Stomach (tissue), 9 donors: ENCODE measurements around the gene ACIN1. TPM values are rescaled to one million over a fixed set of nuclear protein-coding genes. Genes with fewer than 3 reads are reported as not detected.

Source experiments
- DNase-seq, 2 donors: peaks; one replicate each; pipeline versions ENCODE4 v3.0.0 to v3.0.0-alpha.2; 2013 to 2019
- H3K27ac ChIP-seq, 5 donors: fragments of 200-600 bp in 4 of 5; sonication (generic) in 4 of 5; one replicate each; pipeline ENCODE4 v1.5.1; 2013 to 2019; ENCODE audit warnings: mild to moderate bottlenecking in 1 of 5, moderate library complexity in 1 of 5
- H3K27me3 ChIP-seq, 3 donors: fragments of 200-600 bp; sonication (generic); one replicate each; pipeline ENCODE4 v1.5.1; 2017 to 2019; ENCODE audit warnings: mixed run types in 1 of 3
- H3K36me3 ChIP-seq, 4 donors: fragments of 200-600 bp; sonication (generic); 1 replicate in 3 of 4; 2 replicates in 1 of 4; pipeline ENCODE4 v1.5.1; 2016 to 2019
- H3K4me1 ChIP-seq, 4 donors: fragments of 200-600 bp; sonication (generic); one replicate each; pipeline ENCODE4 v1.5.1; 2016 to 2019
- H3K4me3 ChIP-seq, 4 donors: fragments of 200-600 bp; sonication (generic) in 3 of 4; one replicate each; pipeline ENCODE4 v1.5.1; 2016 to 2019; ENCODE audit warnings: mild to moderate bottlenecking in 1 of 4
- H3K9me3 ChIP-seq, 4 donors: fragments of 200-600 bp; sonication (generic); one replicate each; pipeline ENCODE4 v1.5.1; 2016 to 2019
- CTCF ChIP-seq, 7 experiments: fragments of 450-650 bp in 4 of 7; fragments of 200-600 bp in 3 of 7; sonication (generic) in 3 of 7; IDR thresholded peaks; one replicate each; pipeline ENCODE4 v1.5.1; 2016 to 2019; ENCODE audit warnings: antibody characterized with exemption in 7 of 7, control low read depth in 2 of 7, mild to moderate bottlenecking in 1 of 7
- EP300 ChIP-seq: sonication (generic); formaldehyde crosslinking; IDR thresholded peaks from one replicate; pipeline ENCODE4 v1.6.1; 2017; ENCODE audit warnings: antibody characterized with exemption
- POLR2A ChIP-seq, 4 donors: fragments of 450-650 bp; IDR thresholded peaks; one replicate each; pipeline ENCODE4 v1.6.1; 2016; ENCODE audit warnings: antibody characterized with exemption in 4 of 4, control low read depth in 2 of 4, mild to moderate bottlenecking in 1 of 4, moderate library complexity in 1 of 4
- POLR2AphosphoS5 ChIP-seq, 3 donors: sonication (generic); formaldehyde crosslinking; IDR thresholded peaks; one replicate each; pipeline ENCODE4 v1.6.1; 2016; ENCODE audit warnings: antibody characterized with exemption in 3 of 3
- WGBS, 5 donors: extraction: QIAGEN DNeasy Blood & Tissue Kit in 3 of 5; methylation state at CpG; one replicate each; pipeline versions ENCODE4 v1.1.5 to v1.1.7; 2013 to 2018; 5-methylcytosine and 5-hydroxymethylcytosine counted together
- intact Hi-C: fragments of 100-400 bp; cut with DNase I; formaldehyde crosslinking; loops from one replicate; pipeline ENCODE4 v1.15.1; 2023; ENCODE audit warnings: low total_unique reads
- polyA plus RNA-seq, 3 donors: library from polyadenylated mRNA; stranded (reverse); fragments of 200-250 nt; gene quantifications; one replicate each; pipeline ENCODE4 v1.2.3, GENCODE V29; 2013
- total RNA-seq, 5 donors: library from RNA; depleted of rRNA; stranded (reverse); fragments of >200 nt; gene quantifications; one replicate each; pipeline versions ENCODE4 v1.1.0 to v1.2.3, GENCODE V29; 2014 to 2016
- donor health status: healthy with polysubstance abuse.
- donor health status: Bipolar disorder and iron deficiency.
- donor health status: healthy.

ACIN1 gene
- total and polyA plus RNA-seq, 8 donors: 37.1 to 232 (median 117) TPM

DNA sequence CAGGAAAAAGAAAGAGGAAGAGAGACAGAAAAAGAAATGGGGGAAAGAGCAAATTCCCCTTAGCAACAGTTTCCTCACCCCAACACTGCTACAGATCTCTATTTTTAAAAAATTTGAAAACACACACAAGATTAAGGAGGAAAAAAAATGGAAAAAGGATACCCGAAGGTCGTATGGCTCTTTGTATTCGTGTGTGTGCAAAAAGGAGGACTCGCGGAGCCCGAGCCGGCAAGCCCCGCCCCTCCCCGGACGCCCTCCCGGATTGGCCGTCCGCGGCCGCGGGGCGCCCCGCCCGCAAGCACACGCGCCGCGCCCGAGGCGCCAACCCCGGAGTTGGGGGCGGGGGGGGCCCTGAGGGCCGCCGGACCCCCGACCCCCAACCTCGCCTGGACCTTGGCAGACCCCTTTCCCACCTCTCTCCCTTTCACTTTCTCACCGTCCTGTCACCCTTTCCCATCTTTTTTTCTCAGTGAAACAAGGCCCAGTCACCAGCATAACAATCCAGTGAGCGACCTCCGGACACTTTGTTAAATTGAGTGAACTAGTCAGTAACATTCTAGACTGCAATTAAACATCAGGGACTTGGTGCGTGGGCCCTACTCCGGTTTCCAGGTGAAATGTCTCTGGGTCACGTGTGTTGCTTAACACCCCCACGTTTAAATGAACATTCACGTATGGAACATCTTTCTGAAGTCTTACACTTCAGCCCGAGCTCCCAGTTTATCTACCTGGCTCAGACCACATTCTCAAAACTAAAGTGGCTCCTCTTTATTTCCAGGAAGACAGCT lies 84.8 kb downstream of the ACIN1 start, which contains the start of gene C14orf93:
Gene C14orf93, minus strand, starts transcription at position 205 of the 788 bp plus-strand sequence. CDS start 11,120 bp downstream, outside the sequence.
- Histone ChIP-seq H3K27ac (peak within 1 kb of the TSS; percentile 80 to 90 (median 85)), H3K27me3 (no peaks in the 10 kb centered on the region), H3K36me3 (no peaks in the 10 kb centered on the region), H3K4me1 (peaks cover 9 to 36% (median 24%) of the 10 kb centered on the region in 4 donors), H3K4me3 (peak within 1 kb of the TSS; percentile 46 to 67 (median 52)), H3K9me3 (no peaks in the 10 kb centered on the region)
- 1 to 3% (median 2%) methylated on average over 31 to 40 of the region's 40 CpGs for WGBS, 5 donors
- TF ChIP-seq POLR2AphosphoS5 (IDR thresholded peaks at IDR 0.05) (peak in 2 of 3 donors; percentile 12 to 38), CTCF (IDR thresholded peaks at IDR 0.05) (no peak), POLR2A (IDR thresholded peaks at IDR 0.05) (no peak), EP300 (no peak)
- intact Hi-C loops: no loop called here
- peak; percentile 82 to 94 for DNase-seq

DNA sequence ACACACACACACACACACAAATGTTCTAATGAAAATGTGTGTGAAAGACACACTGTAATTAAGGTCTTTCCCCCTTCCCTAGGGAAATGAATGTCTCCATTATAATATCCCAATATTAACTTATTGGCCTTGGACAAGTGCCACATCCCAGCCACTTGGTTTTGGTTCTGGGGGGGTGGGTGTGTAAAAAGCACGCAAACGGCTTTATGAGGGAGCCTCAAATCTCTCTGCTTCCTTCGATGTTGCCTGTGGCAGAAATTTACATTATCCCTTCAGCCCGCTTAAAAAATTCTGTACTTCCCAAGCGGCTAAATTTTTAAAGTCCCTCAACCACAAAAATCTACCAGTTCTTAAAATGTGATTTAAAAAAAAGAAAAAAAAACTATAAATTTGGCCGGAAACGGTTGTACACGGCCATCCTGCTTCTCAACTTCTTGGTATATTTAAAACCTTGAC lies 85.4 kb downstream of the ACIN1 start:
- intact Hi-C loops: no loop called here
- TF ChIP-seq POLR2AphosphoS5 (IDR thresholded peaks at IDR 0.05) (no peak), EP300 (no peak), POLR2A (IDR thresholded peaks at IDR 0.05) (no peak), CTCF (IDR thresholded peaks at IDR 0.05) (no peak)
- Histone ChIP-seq H3K4me1 (peaks cover 9 to 36% (median 24%) of the 10 kb centered on the region in 4 donors), H3K4me3 (peak overlapping the region; percentile 46 to 67 (median 52)), H3K27ac (peak overlapping the region in 4 of 5 donors; percentile 80 to 90 (median 86)), H3K36me3 (no peaks in the 10 kb centered on the region), H3K9me3 (no peaks in the 10 kb centered on the region), H3K27me3 (no peaks in the 10 kb centered on the region)
- no peak for DNase-seq
- WGBS, 5 donors: 15 to 21% (median 18%) methylated on average over 8 of the region's 8 CpGs

DNA sequence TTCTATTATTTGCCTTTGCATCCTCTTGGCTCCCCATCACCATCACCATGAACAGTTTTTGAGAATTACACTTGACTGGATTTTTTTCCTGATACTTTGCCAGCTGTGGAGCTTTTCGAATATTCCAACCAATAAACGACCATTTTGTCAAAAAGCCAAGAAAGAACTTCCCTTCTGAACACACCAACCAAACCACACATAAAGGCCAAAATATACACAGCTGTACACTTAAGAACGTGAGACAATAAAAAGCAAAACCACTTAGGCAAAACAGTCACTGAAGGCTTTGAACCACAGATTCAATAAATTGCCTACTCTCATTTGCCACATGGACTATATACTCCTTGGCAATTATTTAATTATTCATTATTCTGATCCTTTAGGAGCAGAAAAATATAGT lies 86.1 kb downstream of the ACIN1 start:
- no peak overlapping the region for H3K27ac ChIP-seq
- no peak overlapping the region for H3K4me3 ChIP-seq
- H3K9me3 ChIP-seq: no peaks in the 10 kb centered on the region
- no peak for DNase-seq
- no peak for TF ChIP-seq EP300
- TF ChIP-seq CTCF (IDR thresholded peaks at IDR 0.05): no peak
- TF ChIP-seq POLR2AphosphoS5 (IDR thresholded peaks at IDR 0.05): no peak
- TF ChIP-seq POLR2A (IDR thresholded peaks at IDR 0.05): no peak
- H3K27me3 ChIP-seq: no peaks in the 10 kb centered on the region
- intact Hi-C loops: no loop called here
- no peaks in the 10 kb centered on the region for H3K36me3 ChIP-seq
- H3K4me1 ChIP-seq: peaks cover 9 to 36% (median 24%) of the 10 kb centered on the region in 4 donors
- WGBS, 5 donors: 16 to 29% (median 23%) methylated on average over 3 of the region's 3 CpGs

Other genes starting within 250 kb of the ACIN1 start
- gene LRP10, start 223.4 kb downstream of the ACIN1 start, total RNA-seq: 100 to 1,000 TPM in 3 of 5 donors, 10 to 100 TPM in 2; 37.1 to 277 (median 112) TPM
- 10 to 100 TPM; 25.1 to 47.3 (median 26.9) TPM for gene LRP10, start 223.4 kb downstream of the ACIN1 start, polyA plus RNA-seq
- gene REM2, start 211.9 kb downstream of the ACIN1 start, total RNA-seq: 1 to 10 TPM in 1 of 5 donors, under 1 TPM in 2, not detected in 2; 0.45 to 1.1 (median 0.87) TPM
- gene REM2, start 211.9 kb downstream of the ACIN1 start, polyA plus RNA-seq: 1 to 10 TPM in 1 of 3 donors, under 1 TPM in 1, not detected in 1; 0.12 to 1.2 TPM
- gene RBM23, start 176.0 kb downstream of the ACIN1 start, total RNA-seq: 100 to 1,000 TPM in 2 of 5 donors, 10 to 100 TPM in 3; 12.1 to 126 (median 94.7) TPM
- 10 to 100 TPM; 23.5 to 59.1 (median 41.2) TPM for gene RBM23, start 176.0 kb downstream of the ACIN1 start, polyA plus RNA-seq
- 10 to 100 TPM; 20.9 to 48.8 (median 36.2) TPM for gene PRMT5, start 165.8 kb downstream of the ACIN1 start, total RNA-seq
- gene PRMT5, start 165.8 kb downstream of the ACIN1 start, polyA plus RNA-seq: 10 to 100 TPM; 32.1 to 39.6 (median 38.0) TPM
- 100 to 1,000 TPM in 1 of 5 donors, 10 to 100 TPM in 4; 38.5 to 121 (median 76.8) TPM for gene HAUS4, start 138.0 kb downstream of the ACIN1 start, total RNA-seq
- 10 to 100 TPM; 28.1 to 38.8 (median 37.0) TPM for gene HAUS4, start 138.0 kb downstream of the ACIN1 start, polyA plus RNA-seq
- gene AJUBA, start 112.6 kb downstream of the ACIN1 start, total RNA-seq: 10 to 100 TPM in 3 of 5 donors, 1 to 10 TPM in 1, not detected in 1; 3.1 to 13.3 (median 10.7) TPM
- gene AJUBA, start 112.6 kb downstream of the ACIN1 start, polyA plus RNA-seq: 1 to 10 TPM; 1.5 to 6.9 (median 6.6) TPM
- gene C14orf93, start 85.0 kb downstream of the ACIN1 start, total RNA-seq: 10 to 100 TPM in 3 of 5 donors, 1 to 10 TPM in 1, not detected in 1; 5.0 to 29.1 (median 20.6) TPM
- 1 to 10 TPM; 6.8 to 8.6 (median 7.2) TPM for gene C14orf93, start 85.0 kb downstream of the ACIN1 start, polyA plus RNA-seq
- gene PSMB5, start 60.2 kb downstream of the ACIN1 start, total RNA-seq: 100 to 1,000 TPM in 1 of 5 donors, 10 to 100 TPM in 4; 34.4 to 139 (median 54.6) TPM
- gene PSMB5, start 60.2 kb downstream of the ACIN1 start, polyA plus RNA-seq: 100 to 1,000 TPM in 1 of 3 donors, 10 to 100 TPM in 2; 96.4 to 147 (median 98.6) TPM
- gene PSMB11, start 52.9 kb downstream of the ACIN1 start, total RNA-seq: not detected
- gene PSMB11, start 52.9 kb downstream of the ACIN1 start, polyA plus RNA-seq: not detected
- gene CDH24, start 37.6 kb downstream of the ACIN1 start, total RNA-seq: 10 to 100 TPM in 1 of 5 donors, 1 to 10 TPM in 3, not detected in 1; 1.2 to 14.3 (median 4.8) TPM
- 1 to 10 TPM; 2.3 to 4.0 (median 3.2) TPM for gene CDH24, start 37.6 kb downstream of the ACIN1 start, polyA plus RNA-seq
- gene C14orf119, start 369 bp upstream of the ACIN1 start, total RNA-seq: 10 to 100 TPM in 2 of 5 donors, 1 to 10 TPM in 2, not detected in 1; 1.8 to 25.2 (median 14.0) TPM
- gene C14orf119, start 369 bp upstream of the ACIN1 start, polyA plus RNA-seq: 10 to 100 TPM; 27.4 to 51.8 (median 49.8) TPM
- not detected for gene CIROP, start 9.9 kb upstream of the ACIN1 start, total RNA-seq
- not detected for gene CIROP, start 9.9 kb upstream of the ACIN1 start, polyA plus RNA-seq
- gene CEBPE, start 24.1 kb upstream of the ACIN1 start, total RNA-seq: not detected
- under 1 TPM in 1 of 3 donors, not detected in 2; 0.37 TPM for gene CEBPE, start 24.1 kb upstream of the ACIN1 start, polyA plus RNA-seq
- 100 to 1,000 TPM in 1 of 5 donors, 10 to 100 TPM in 3, 1 to 10 TPM in 1; 1.2 to 102 (median 43.7) TPM for gene SLC7A8, start 88.5 kb upstream of the ACIN1 start, total RNA-seq
- gene SLC7A8, start 88.5 kb upstream of the ACIN1 start, polyA plus RNA-seq: 10 to 100 TPM; 22.1 to 33.9 (median 22.4) TPM
- not detected for gene RNF212B, start 142.8 kb upstream of the ACIN1 start, total RNA-seq
- gene RNF212B, start 142.8 kb upstream of the ACIN1 start, polyA plus RNA-seq: 1 to 10 TPM in 2 of 3 donors, under 1 TPM in 1; 0.40 to 1.1 (median 1.1) TPM
- 100 to 1,000 TPM in 1 of 5 donors, 10 to 100 TPM in 1, 1 to 10 TPM in 3; 5.1 to 103 (median 8.3) TPM for gene HOMEZ, start 191.0 kb upstream of the ACIN1 start, total RNA-seq
- 1 to 10 TPM; 5.8 to 9.6 (median 7.0) TPM for gene HOMEZ, start 191.0 kb upstream of the ACIN1 start, polyA plus RNA-seq
- 10 to 100 TPM in 1 of 5 donors, 1 to 10 TPM in 4; 1.7 to 17.0 (median 6.8) TPM for gene PPP1R3E, start 207.7 kb upstream of the ACIN1 start, total RNA-seq
- 10 to 100 TPM; 13.5 to 17.6 (median 16.4) TPM for gene PPP1R3E, start 207.7 kb upstream of the ACIN1 start, polyA plus RNA-seq
- gene BCL2L2, start 211.7 kb upstream of the ACIN1 start, total RNA-seq: 10 to 100 TPM; 14.0 to 47.5 (median 39.8) TPM
- 10 to 100 TPM; 28.1 to 84.1 (median 48.4) TPM for gene BCL2L2, start 211.7 kb upstream of the ACIN1 start, polyA plus RNA-seq
- gene PABPN1, start 226.3 kb upstream of the ACIN1 start, total RNA-seq: 100 to 1,000 TPM in 2 of 5 donors, 10 to 100 TPM in 3; 24.5 to 152 (median 70.5) TPM
- 100 to 1,000 TPM; 131 to 190 (median 147) TPM for gene PABPN1, start 226.3 kb upstream of the ACIN1 start, polyA plus RNA-seq